T-helper 2 cell treated with Interferon-gamma antibody and Interleukin-4, amounts not matched to agents 100 ng/mL and 5 ng/mL, for 36 hours (primary cell): ENCODE data around the gene GNA12. TPM values are rescaled to one million over a fixed set of nuclear protein-coding genes. Genes with fewer than 3 reads are reported as not detected.

Experiments used
- intact Hi-C: fragments of 100-400 bp; cut with micrococcal nuclease; formaldehyde crosslinking; loops from one replicate; pipeline ENCODE4 v1.15.1; 2023
- total RNA-seq: library from RNA; stranded (reverse); gene quantifications from 2 replicates; pipeline ENCODE4 v1.2.3, GENCODE V29; 2022

The GNA12 gene
- total RNA-seq, 1 donor from 2014 or later: 24.1 TPM

- intact Hi-C loops: loop anchor here (5.0 kb wide), 3 partner anchors 83 to 208 kb away; partner anchors contain the start of gene TTYH3
Observed at GRCh38 chr7:2840458-2840857, 3.6 kb downstream of the GNA12 start.

GRCh38 chr7:2838873-2839578 lies 5.1 kb downstream of the GNA12 start:
- intact Hi-C loops: no loop called here

GRCh38 chr7:2838451-2838850 lies 5.7 kb downstream of the GNA12 start:
- intact Hi-C loops: no loop called here

- intact Hi-C loops: no loop called here
Observed at GRCh38 chr7:2837496-2837895, 6.6 kb downstream of the GNA12 start.

- intact Hi-C loops: no loop called here
Observed at GRCh38 chr7:2834748-2835441, 9.2 kb downstream of the GNA12 start.

- intact Hi-C loops: no loop called here
Observed at GRCh38 chr7:2833083-2833910, 10.8 kb downstream of the GNA12 start.

- intact Hi-C loops: no loop called here
Observed at GRCh38 chr7:2832461-2832860, 11.6 kb downstream of the GNA12 start.

- intact Hi-C loops: no loop called here
Observed at GRCh38 chr7:2830609-2831376, 13.3 kb downstream of the GNA12 start.

- intact Hi-C loops: no loop called here
Observed at GRCh38 chr7:2829040-2829439, 15.1 kb downstream of the GNA12 start.

- intact Hi-C loops: no loop called here
Observed at GRCh38 chr7:2826771-2827170, 17.3 kb downstream of the GNA12 start.

GRCh38 chr7:2825559-2826227 lies 18.4 kb downstream of the GNA12 start:
- intact Hi-C loops: no loop called here

- intact Hi-C loops: no loop called here
Observed at GRCh38 chr7:2824678-2825461, 19.2 kb downstream of the GNA12 start.

GRCh38 chr7:2824026-2824677 lies 20.0 kb downstream of the GNA12 start:
- intact Hi-C loops: no loop called here

- intact Hi-C loops: no loop called here
Observed at GRCh38 chr7:2823130-2823529, 21.0 kb downstream of the GNA12 start.

GRCh38 chr7:2821842-2822507 lies 22.1 kb downstream of the GNA12 start:
- intact Hi-C loops: no loop called here

- intact Hi-C loops: no loop called here
Observed at GRCh38 chr7:2821161-2821841, 22.8 kb downstream of the GNA12 start.

- intact Hi-C loops: no loop called here
Observed at GRCh38 chr7:2820508-2820934, 23.6 kb downstream of the GNA12 start.

GRCh38 chr7:2819954-2820397 lies 24.1 kb downstream of the GNA12 start:
- intact Hi-C loops: no loop called here
